T-helper 1 cell treated with Interleukin-12 subunit alpha and Interleukin-12 subunit beta and Interleukin-4 antibody, amounts not matched to agents 30 μg/mL and 1 μg/mL, for 36 hours (primary cell): ENCODE measurements around the gene SYTL3.
A peak's percentile ranks its signal among the peaks of the same experiment; 100 is the strongest.
"Not testable (repeated sequence)": the region's sequence is repeated elsewhere in the genome, so short reads cannot be mapped to it uniquely, and the experiment has no call there.

Source experiments
- H3K27ac Mint-ChIP-seq: one replicate; pipeline ENCODE4 v1.8.0; 2021; ENCODE audit warnings: mild to moderate bottlenecking, mixed read lengths
- H3K27me3 Mint-ChIP-seq: one replicate; pipeline ENCODE4 v1.8.0; 2021; ENCODE audit warnings: low read depth, mixed read lengths
- H3K36me3 Mint-ChIP-seq: one replicate; pipeline ENCODE4 v1.8.0; 2021; ENCODE audit warnings: low read depth, mixed read lengths
- H3K4me1 Mint-ChIP-seq: one replicate; pipeline ENCODE4 v1.8.0; 2021; ENCODE audit warnings: low read depth, mixed read lengths
- H3K4me3 Mint-ChIP-seq: one replicate; pipeline ENCODE4 v1.8.0; 2021; ENCODE audit warnings: mild to moderate bottlenecking, moderate library complexity, mixed read lengths
- H3K9me3 Mint-ChIP-seq: one replicate; pipeline ENCODE4 v1.8.0; 2021; ENCODE audit warnings: mixed read lengths

Gene SYTL3

GRCh38 chr6:158649289-158650143 is at the start of gene SYTL3:
TSS of gene SYTL3 (plus strand) at chr6:158650054. CDS start at chr6:158663269, 13,215 bp downstream.
- Mint-ChIP-seq H3K4me3 (peak within 1 kb of the TSS; percentile 65), H3K27ac (peak within 1 kb of the TSS; percentile 87)

GRCh38 chr6:158603261-158604047 is 46.4 kb upstream of the SYTL3 start:
- no peaks in the 10 kb centered on the region for H3K9me3 Mint-ChIP-seq
- no peak overlapping the region for H3K4me3 Mint-ChIP-seq
- peaks cover 3% of the 10 kb centered on the region for H3K4me1 Mint-ChIP-seq
- H3K27me3 Mint-ChIP-seq, result no peaks in the 10 kb centered on the region
- H3K36me3 Mint-ChIP-seq, result peaks cover 29% of the 10 kb centered on the region
- H3K27ac Mint-ChIP-seq, result no peak overlapping the region

More at GRCh38 chr6:158649289-158650143, at the start of gene SYTL3:
- H3K27me3 Mint-ChIP-seq, result no peaks in the 10 kb centered on the region
- H3K36me3 Mint-ChIP-seq, result peaks cover 24% of the 10 kb centered on the region
- peaks cover 63% of the 10 kb centered on the region for H3K4me1 Mint-ChIP-seq
- H3K9me3 Mint-ChIP-seq, result no peaks in the 10 kb centered on the region

GRCh38 chr6:158604048-158604406 is 45.8 kb upstream of the SYTL3 start:
- no peaks in the 10 kb centered on the region for H3K9me3 Mint-ChIP-seq
- H3K27me3 Mint-ChIP-seq, result no peaks in the 10 kb centered on the region
- H3K4me1 Mint-ChIP-seq, result peaks cover 3% of the 10 kb centered on the region
- H3K36me3 Mint-ChIP-seq, result peaks cover 32% of the 10 kb centered on the region
- no peak overlapping the region for H3K27ac Mint-ChIP-seq
- H3K4me3 Mint-ChIP-seq, result no peak overlapping the region

- H3K4me1 Mint-ChIP-seq, result peaks cover 3% of the 10 kb centered on the region
- no peaks in the 10 kb centered on the region for H3K9me3 Mint-ChIP-seq
- peaks cover 37% of the 10 kb centered on the region for H3K36me3 Mint-ChIP-seq
- no peak overlapping the region for H3K4me3 Mint-ChIP-seq
- H3K27me3 Mint-ChIP-seq, result no peaks in the 10 kb centered on the region
- H3K27ac Mint-ChIP-seq, result no peak overlapping the region
These were observed 44.5 kb upstream of the SYTL3 start for GRCh38 chr6:158605266-158605878.

- peaks cover 40% of the 10 kb centered on the region for H3K36me3 Mint-ChIP-seq
- H3K9me3 Mint-ChIP-seq, H3K4me1 Mint-ChIP-seq, H3K27ac Mint-ChIP-seq, H3K4me3 Mint-ChIP-seq, H3K27me3 Mint-ChIP-seq: not testable (repeated sequence)
These were observed 43.8 kb upstream of the SYTL3 start for GRCh38 chr6:158606011-158606410.

GRCh38 chr6:158606935-158607334 is 42.9 kb upstream of the SYTL3 start:
- Mint-ChIP-seq H3K9me3 (no peaks in the 10 kb centered on the region), H3K27me3 (no peaks in the 10 kb centered on the region), H3K4me3 (no peak overlapping the region), H3K36me3 (peaks cover 45% of the 10 kb centered on the region), H3K27ac (no peak overlapping the region), H3K4me1 (peaks cover 3% of the 10 kb centered on the region)

GRCh38 chr6:158607411-158608170 is 42.3 kb upstream of the SYTL3 start:
- Mint-ChIP-seq H3K9me3 (no peaks in the 10 kb centered on the region), H3K27ac (no peak overlapping the region), H3K4me3 (no peak overlapping the region), H3K4me1 (peaks cover 3% of the 10 kb centered on the region), H3K36me3 (peaks cover 44% of the 10 kb centered on the region), H3K27me3 (no peaks in the 10 kb centered on the region)

GRCh38 chr6:158608221-158608620 is 41.6 kb upstream of the SYTL3 start:
- Mint-ChIP-seq H3K27ac (no peak overlapping the region), H3K27me3 (no peaks in the 10 kb centered on the region), H3K4me1 (peaks cover 3% of the 10 kb centered on the region), H3K4me3 (no peak overlapping the region), H3K36me3 (peaks cover 40% of the 10 kb centered on the region), H3K9me3 (no peaks in the 10 kb centered on the region)

GRCh38 chr6:158609455-158610155 is 40.2 kb upstream of the SYTL3 start:
- H3K4me1 Mint-ChIP-seq, result peaks cover 3% of the 10 kb centered on the region
- no peak overlapping the region for H3K4me3 Mint-ChIP-seq
- H3K27ac Mint-ChIP-seq, result no peak overlapping the region
- H3K27me3 Mint-ChIP-seq, result no peaks in the 10 kb centered on the region
- no peaks in the 10 kb centered on the region for H3K9me3 Mint-ChIP-seq
- H3K36me3 Mint-ChIP-seq, result peaks cover 38% of the 10 kb centered on the region

- no peak overlapping the region for H3K27ac Mint-ChIP-seq
- H3K4me3 Mint-ChIP-seq, result no peak overlapping the region
- H3K4me1 Mint-ChIP-seq, result peaks cover 1% of the 10 kb centered on the region
- H3K9me3 Mint-ChIP-seq, result peaks cover 3% of the 10 kb centered on the region
- H3K27me3 Mint-ChIP-seq, result no peaks in the 10 kb centered on the region
- H3K36me3 Mint-ChIP-seq, result peaks cover 44% of the 10 kb centered on the region
These were observed 39.4 kb upstream of the SYTL3 start for GRCh38 chr6:158610319-158610968.

- Mint-ChIP-seq H3K27me3 (no peaks in the 10 kb centered on the region), H3K27ac (no peak overlapping the region), H3K36me3 (peaks cover 45% of the 10 kb centered on the region), H3K9me3 (peaks cover 3% of the 10 kb centered on the region), H3K4me3 (no peak overlapping the region), H3K4me1 (no peaks in the 10 kb centered on the region)
These were observed 38.8 kb upstream of the SYTL3 start for GRCh38 chr6:158611039-158611438.

- Mint-ChIP-seq H3K27ac (no peak overlapping the region), H3K4me1 (no peaks in the 10 kb centered on the region), H3K4me3 (no peak overlapping the region), H3K36me3 (peaks cover 52% of the 10 kb centered on the region), H3K27me3 (no peaks in the 10 kb centered on the region), H3K9me3 (peaks cover 3% of the 10 kb centered on the region)
These were observed 38.1 kb upstream of the SYTL3 start for GRCh38 chr6:158611541-158612370.

- not testable (repeated sequence) for H3K9me3 Mint-ChIP-seq, H3K4me1 Mint-ChIP-seq, H3K4me3 Mint-ChIP-seq, H3K27me3 Mint-ChIP-seq, H3K27ac Mint-ChIP-seq
- H3K36me3 Mint-ChIP-seq, result peaks cover 61% of the 10 kb centered on the region
These were observed 35.2 kb upstream of the SYTL3 start for GRCh38 chr6:158614606-158615005.
